ENCODE measurements around the gene CTRL. TPM values are rescaled to one million over a fixed set of nuclear protein-coding genes. Genes with fewer than 3 reads are reported as not detected.

The CTRL gene
- total and polyA plus RNA-seq, 2 donors (not counting 3 experiments of a cell fraction or from before 2014, with no cell fraction given): 1.0 to 1.1 TPM

DNA sequence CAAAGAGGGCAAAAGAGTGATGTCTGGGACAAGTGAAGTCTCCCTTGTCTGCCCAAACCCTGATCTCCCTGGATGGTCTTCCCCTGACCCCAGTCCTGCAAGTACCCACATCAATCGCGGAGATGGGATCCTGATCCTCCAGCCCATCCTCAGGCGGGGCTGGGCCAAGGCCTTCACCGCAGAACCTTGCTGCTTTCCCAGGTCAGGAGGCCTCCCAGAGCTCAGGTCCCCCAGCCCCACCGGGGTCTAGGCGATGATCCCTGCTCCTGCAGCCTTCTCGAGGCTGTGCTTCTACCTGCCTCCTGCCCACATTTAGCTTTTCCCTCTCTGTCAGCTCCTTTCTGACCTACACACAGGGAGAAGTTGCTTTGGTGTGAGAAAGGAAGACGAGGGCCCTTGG lies 30.5 kb upstream of the CTRL start:
- no peak overlapping the region for H3K4me3 ChIP-seq (replicated peaks in 1 of 3; ENCODE audit: insufficient read depth in 1 of 3, low read depth in 1 of 3, low read length in 3 of 3)
- CTCF ChIA-PET: interaction anchor here (1.0 to 2.7 kb wide), 2 partner anchors 32 to 79 kb away, joined by 3 to 8 read pairs; no protein-coding TSS in a partner anchor
- TF ChIP-seq GATA2 (IDR thresholded peaks at IDR 0.05; ENCODE audit: insufficient read depth, insufficient read length, low read depth, low read length) (no peak), POLR2A (IDR thresholded peaks at IDR 0.05; ENCODE audit: low read depth, low read length) (no peak), FOS (IDR thresholded peaks at IDR 0.05; ENCODE audit: borderline replicate concordance, insufficient read depth, low read length) (no peak), EZH2 (IDR thresholded peaks at IDR 0.05; ENCODE audit: borderline replicate concordance, low read depth, low read length, severe bottlenecking) (no peak), POLR2AphosphoS5 (IDR thresholded peaks at IDR 0.05; ENCODE audit: insufficient read depth, low read depth, low read length) (no peak), JUN (IDR thresholded peaks at IDR 0.05; ENCODE audit: borderline replicate concordance, insufficient read depth, insufficient read length, low read depth) (no peak), MYC (IDR thresholded peaks at IDR 0.05; ENCODE audit: low read depth, low read length) (no peak)
- TF ChIP-seq, protein P1, sequence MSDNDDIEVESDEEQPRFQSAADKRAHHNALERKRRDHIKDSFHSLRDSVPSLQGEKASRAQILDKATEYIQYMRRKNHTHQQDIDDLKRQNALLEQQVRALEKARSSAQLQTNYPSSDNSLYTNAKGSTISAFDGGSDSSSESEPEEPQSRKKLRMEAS (IDR thresholded peaks at IDR 0.05; ENCODE audit: insufficient read depth, insufficient read length): no peak
- TF ChIP-seq, protein P2, sequence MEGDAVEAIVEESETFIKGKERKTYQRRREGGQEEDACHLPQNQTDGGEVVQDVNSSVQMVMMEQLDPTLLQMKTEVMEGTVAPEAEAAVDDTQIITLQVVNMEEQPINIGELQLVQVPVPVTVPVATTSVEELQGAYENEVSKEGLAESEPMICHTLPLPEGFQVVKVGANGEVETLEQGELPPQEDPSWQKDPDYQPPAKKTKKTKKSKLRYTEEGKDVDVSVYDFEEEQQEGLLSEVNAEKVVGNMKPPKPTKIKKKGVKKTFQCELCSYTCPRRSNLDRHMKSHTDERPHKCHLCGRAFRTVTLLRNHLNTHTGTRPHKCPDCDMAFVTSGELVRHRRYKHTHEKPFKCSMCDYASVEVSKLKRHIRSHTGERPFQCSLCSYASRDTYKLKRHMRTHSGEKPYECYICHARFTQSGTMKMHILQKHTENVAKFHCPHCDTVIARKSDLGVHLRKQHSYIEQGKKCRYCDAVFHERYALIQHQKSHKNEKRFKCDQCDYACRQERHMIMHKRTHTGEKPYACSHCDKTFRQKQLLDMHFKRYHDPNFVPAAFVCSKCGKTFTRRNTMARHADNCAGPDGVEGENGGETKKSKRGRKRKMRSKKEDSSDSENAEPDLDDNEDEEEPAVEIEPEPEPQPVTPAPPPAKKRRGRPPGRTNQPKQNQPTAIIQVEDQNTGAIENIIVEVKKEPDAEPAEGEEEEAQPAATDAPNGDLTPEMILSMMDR (IDR thresholded peaks at IDR 0.05; ENCODE audit: extremely low read depth in 1 of 2, insufficient read depth in 1 of 2, low read depth in 1 of 2, low read length in 2 of 2): no peak
- no peak overlapping the region for H3K4me2 ChIP-seq (ENCODE audit: insufficient read depth, low read length)
- H2AFZ ChIP-seq (ENCODE audit: low read depth, low read length): no peak overlapping the region
- H3K9me1 ChIP-seq (replicated peaks; ENCODE audit: control insufficient read depth, extremely low read depth, insufficient read depth, low read length): no peaks in the 10 kb centered on the region
- no TSS peak for BruUV-seq (replicated peaks)
- FAIRE-seq: no peak
- DNase-seq (ENCODE audit: low read depth, low spot score): no peak
- intact Hi-C loops (cut with micrococcal nuclease): no loop called here
- H3K27me3 ChIP-seq (ENCODE audit: control insufficient read depth in 2 of 2, insufficient read depth in 2 of 2, low read length in 2 of 2): no peaks in the 10 kb centered on the region
- POLR2A ChIA-PET: no interaction called here
- H3K9ac ChIP-seq (replicated peaks; ENCODE audit: extremely low read depth, insufficient read depth, low read length): no peak overlapping the region
- dilution Hi-C loops (cut with MboI; ENCODE audit: extremely low pct_ligation_motif_present, low sequenced_read_pairs): no loop called here
- H3K4me1 ChIP-seq (ENCODE audit: control insufficient read depth, extremely low read depth, insufficient read depth, low read length): peaks cover 12% of the 10 kb centered on the region
- no peak overlapping the region for H3K27ac ChIP-seq (ENCODE audit: insufficient read depth, low read depth, low read length)
- no peaks in the 10 kb centered on the region for H3K9me3 ChIP-seq (replicated peaks; ENCODE audit: control insufficient read depth, insufficient read depth, low read length)
- H3K36me3 ChIP-seq (ENCODE audit: control insufficient read depth in 2 of 2, extremely low read depth in 1 of 2, insufficient read depth in 2 of 2, low read length in 2 of 2): peaks cover 12 to 50% of the 10 kb centered on the region in 2 experiments
- H4K20me1 ChIP-seq (replicated peaks; ENCODE audit: control insufficient read depth, extremely low read depth, insufficient read depth, low read length): no peaks in the 10 kb centered on the region
- peaks cover 42% of the 10 kb centered on the region for H3K79me2 ChIP-seq (ENCODE audit: control insufficient read depth, insufficient read depth, low read length)

Measured in endothelial cell of umbilical vein (primary cell).